Keratinocyte (primary cell): Measurements from ENCODE around the gene NOP16. TPM values are rescaled to one million over a fixed set of nuclear protein-coding genes. Genes with fewer than 3 reads are reported as not detected.

Source experiments
- DNase-seq: peaks from one replicate; pipeline ENCODE4 v3.0.0-alpha.2; 2011; ENCODE audit warnings: low read depth, missing footprints, low spot score
- FAIRE-seq: peaks from 2 replicates; lab custom pipeline; 2011; peaks lifted over from hg19 to GRCh38; lab: Jason Lieb, UNC
- H2AFZ ChIP-seq: 2 replicates; pipeline ENCODE4 v1.6.0; 2012; ENCODE audit warnings: low read length, control low read depth, inconsistent platforms; ENCODE audit not compliant: control insufficient read depth
- H3K27ac ChIP-seq: 2 replicates; pipeline ENCODE4 v1.5.1; 2011; ENCODE audit warnings: low read length; ENCODE audit not compliant: control insufficient read depth, insufficient read depth
- H3K27me3 ChIP-seq: 3 replicates; pipeline ENCODE4 v1.6.0; 2011; ENCODE audit warnings: low read length; ENCODE audit not compliant: control insufficient read depth, insufficient read depth; ENCODE audit errors: extremely low read depth
- H3K36me3 ChIP-seq, 2 experiments: 2 replicates in 1 of 2; 3 replicates in 1 of 2; pipeline ENCODE4 v1.5.1; 2011; ENCODE audit warnings: low read length in 2 of 2, mild to moderate bottlenecking in 1 of 2; ENCODE audit not compliant: control insufficient read depth in 2 of 2, insufficient read depth in 2 of 2; ENCODE audit errors: extremely low read depth in 1 of 2
- H3K4me1 ChIP-seq: 3 replicates; pipeline ENCODE4 v1.5.1; 2011; ENCODE audit warnings: low read length; ENCODE audit not compliant: control insufficient read depth, insufficient read depth; ENCODE audit errors: extremely low read depth
- H3K4me2 ChIP-seq: 3 replicates; pipeline ENCODE4 v1.6.0; 2011; ENCODE audit warnings: low read depth, low read length; ENCODE audit not compliant: control insufficient read depth, insufficient read depth; ENCODE audit errors: extremely low read depth
- H3K4me3 ChIP-seq, 3 experiments: fragments of 200-600 bp in 1 of 3; sonication (generic) in 1 of 3; 2 replicates in 2 of 3; 3 replicates in 1 of 3; pipeline ENCODE4 v1.5.1; 2011 to 2016; ENCODE audit warnings: low read length in 3 of 3, mild to moderate bottlenecking in 3 of 3, control low read depth in 2 of 3, inconsistent platforms in 1 of 3, low read depth in 1 of 3, mixed read lengths in 1 of 3, mixed run types in 1 of 3, moderate library complexity in 1 of 3; ENCODE audit not compliant: control insufficient read depth in 2 of 3, insufficient read depth in 2 of 3; ENCODE audit errors: extremely low read depth in 1 of 3
- H3K79me2 ChIP-seq: 2 replicates; pipeline ENCODE4 v1.6.0; 2012; ENCODE audit warnings: low read length; ENCODE audit not compliant: control insufficient read depth, insufficient read depth
- H3K9ac ChIP-seq: 3 replicates; pipeline ENCODE4 v1.6.0; 2011; ENCODE audit warnings: low read length; ENCODE audit not compliant: control insufficient read depth, insufficient read depth; ENCODE audit errors: extremely low read depth
- H3K9me1 ChIP-seq: 3 replicates; pipeline ENCODE4 v1.6.0; 2011; ENCODE audit warnings: low read length; ENCODE audit not compliant: control insufficient read depth, insufficient read depth; ENCODE audit errors: extremely low read depth
- H3K9me3 ChIP-seq: 2 replicates; pipeline ENCODE4 v1.5.1; 2012; ENCODE audit warnings: low read depth, low read length; ENCODE audit not compliant: control insufficient read depth
- H4K20me1 ChIP-seq: 3 replicates; pipeline ENCODE4 v1.6.0; 2011; ENCODE audit warnings: low read length; ENCODE audit not compliant: control insufficient read depth, insufficient read depth; ENCODE audit errors: extremely low read depth
- CTCF ChIP-seq, 3 experiments: IDR thresholded peaks in 1 of 3; conservative IDR thresholded peaks in 1 of 3; optimal IDR thresholded peaks in 1 of 3; 2 replicates in 2 of 3; 3 replicates in 1 of 3; pipeline versions ENCODE3 to v1.5.1; 2011; ENCODE audit warnings: low read length in 3 of 3, mild to moderate bottlenecking in 3 of 3, moderate library complexity in 2 of 3, control low read depth in 1 of 3, inconsistent platforms in 1 of 3; ENCODE audit not compliant: insufficient read depth in 2 of 3; ENCODE audit errors: extremely low read depth in 1 of 3
- EZH2 ChIP-seq: IDR thresholded peaks from one replicate; pipeline ENCODE4 v1.6.1; 2012; ENCODE audit warnings: inconsistent platforms, mild to moderate bottlenecking, low read length, moderate library complexity
- dilution Hi-C: fragments of 300-500 bp; cut with MboI; formaldehyde crosslinking; loops from one replicate; pipeline ENCODE4 v1.7.0; 2020; ENCODE audit warnings: low sequenced_read_pairs; ENCODE audit not compliant: extremely low pct_ligation_motif_present
- polyA plus RNA-seq, 5 experiments: library from polyadenylated mRNA; depleted of rRNA in 3 of 5; stranded (reverse) in 3 of 5; stranded (forward) in 1 of 5; unstranded in 1 of 5; fragments of >200 nt; gene quantifications; 1 replicate in 1 of 5; 2 replicates in 3 of 5; 3 replicates in 1 of 5; pipeline versions ENCODE4 v1.2.1 to v1.2.3, GENCODE V29; 2011 to 2012; ENCODE audit warnings: missing spikeins in 2 of 5, low read depth in 1 of 5, low replicate concordance in 1 of 5

The NOP16 gene
- polyA plus RNA-seq, 1 donor (not counting 4 experiments of a cell fraction or from before 2014, with no cell fraction given) = 96.7 TPM

- Histone ChIP-seq H3K36me3 (peaks cover 35 to 40% of the 10 kb centered on the region in 2 experiments), H3K27me3 (no peaks in the 10 kb centered on the region), H3K4me3 (no peak overlapping the region), H3K9ac (no peak overlapping the region), H3K4me1 (peaks cover 35% of the 10 kb centered on the region), H4K20me1 (peaks cover 4% of the 10 kb centered on the region), H3K79me2 (peaks cover 71% of the 10 kb centered on the region), H3K4me2 (no peak overlapping the region), H3K9me3 (no peaks in the 10 kb centered on the region), H2AFZ (no peak overlapping the region), H3K27ac (no peak overlapping the region), H3K9me1 (no peaks in the 10 kb centered on the region)
- dilution Hi-C loops = no loop called here
- DNase-seq (no peak), FAIRE-seq (no peak)
- TF ChIP-seq EZH2 (no peak), CTCF (optimal IDR thresholded peaks at IDR 0.05 in 1 of 3, IDR thresholded peaks at IDR 0.05 in 1 of 3, conservative IDR thresholded peaks at IDR 0.05 in 1 of 3; ENCODE audit: extremely low read depth in 1 of 3, insufficient read depth in 2 of 3, low read length in 3 of 3) (peak in 2 of 3 experiments; percentile 14 to 55)
Measured at GRCh38 chr5:176405656-176406435, 17.4 kb upstream of the NOP16 start.

- Histone ChIP-seq H3K27me3 (no peaks in the 10 kb centered on the region), H3K9me1 (no peaks in the 10 kb centered on the region), H3K4me1 (peaks cover 34% of the 10 kb centered on the region), H3K36me3 (peaks cover 34% of the 10 kb centered on the region in 2 experiments), H3K9ac (peak overlapping the region; percentile 62), H3K27ac (peak overlapping the region; percentile 68), H3K9me3 (no peaks in the 10 kb centered on the region), H2AFZ (no peak overlapping the region), H4K20me1 (no peaks in the 10 kb centered on the region), H3K4me2 (peak overlapping the region; percentile 77), H3K79me2 (peaks cover 61% of the 10 kb centered on the region), H3K4me3 (peak overlapping the region in 1 of 3 experiments; percentile 26)
- dilution Hi-C loops = no loop called here
- no peak for DNase-seq
- FAIRE-seq = no peak
- TF ChIP-seq EZH2 (no peak), CTCF (optimal IDR thresholded peaks at IDR 0.05 in 1 of 3, IDR thresholded peaks at IDR 0.05 in 1 of 3, conservative IDR thresholded peaks at IDR 0.05 in 1 of 3; ENCODE audit: extremely low read depth in 1 of 3, insufficient read depth in 2 of 3, low read length in 3 of 3) (no peak)
Measured at GRCh38 chr5:176401281-176402205, 13.1 kb upstream of the NOP16 start.
